AG09319 (cell line): ENCODE data around the gene CELF2.

Experiments used
- DNase-seq: peaks from one replicate; pipeline ENCODE4 v3.0.0-alpha.2; 2010; ENCODE audit warnings: low read depth; ENCODE audit errors: extremely low read depth
- CTCF ChIP-seq: IDR thresholded peaks from 2 replicates; pipeline ENCODE4 v1.5.1; 2011; ENCODE audit warnings: low read depth, mild to moderate bottlenecking, inconsistent platforms, low read length, moderate library complexity

The CELF2 gene

GRCh38 chr10:11305825-11306593, 288.3 kb downstream of the CELF2 start:
- no peak for TF ChIP-seq CTCF
- DNase-seq: no peak

- no peak for TF ChIP-seq CTCF
- no peak for DNase-seq
These were observed 289.3 kb downstream of the CELF2 start for GRCh38 chr10:11307004-11307403.

GRCh38 chr10:11307937-11308336, 290.3 kb downstream of the CELF2 start:
- TF ChIP-seq CTCF: no peak
- DNase-seq: no peak

GRCh38 chr10:11311027-11311426, 293.4 kb downstream of the CELF2 start:
- DNase-seq: no peak
- TF ChIP-seq CTCF: no peak

- no peak for TF ChIP-seq CTCF
- DNase-seq: no peak
These were observed 295.8 kb downstream of the CELF2 start for GRCh38 chr10:11313463-11313862.

- DNase-seq: no peak
- TF ChIP-seq CTCF: no peak
These were observed 300.4 kb downstream of the CELF2 start for GRCh38 chr10:11317936-11318670.
